ENCODE measurements around the gene LRR1.

DNA sequence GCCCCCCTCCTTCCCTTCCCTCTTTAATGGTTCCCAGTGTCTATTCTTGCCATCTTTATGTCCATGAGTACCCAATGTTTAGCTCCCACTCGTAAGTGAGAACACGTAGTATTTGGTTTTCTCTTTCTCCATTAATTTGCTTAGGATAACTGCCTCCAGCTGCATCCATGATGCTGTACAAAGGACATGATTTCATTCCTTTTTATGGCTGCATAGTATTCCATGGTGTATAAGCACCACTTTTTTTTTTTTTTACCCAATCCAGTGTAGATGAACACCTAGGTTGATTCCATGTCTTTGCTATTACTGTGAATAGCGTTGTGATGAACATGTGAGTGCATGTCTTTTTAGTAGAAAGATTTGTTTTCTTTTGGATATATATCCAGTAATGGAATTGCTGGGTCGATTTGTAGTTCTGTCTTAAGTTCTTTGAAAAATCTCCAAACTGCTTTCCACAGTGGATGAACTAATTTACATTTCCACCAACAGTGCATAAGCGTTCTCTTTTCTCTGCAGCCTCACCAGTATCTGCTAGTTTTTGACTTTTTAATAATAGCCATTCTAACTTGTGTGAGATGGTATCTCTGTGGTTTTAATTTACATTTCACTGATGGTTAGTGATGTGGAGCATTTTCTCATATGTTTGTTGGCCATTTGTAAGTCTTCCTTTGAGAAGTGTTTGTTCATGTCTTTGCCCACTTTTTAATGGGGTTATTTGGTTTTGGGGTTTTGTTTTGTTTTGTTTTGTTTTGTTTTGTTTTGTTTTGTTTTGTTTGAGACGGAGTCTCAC lies 38.6 kb upstream of the LRR1 start:
- TF ChIP-seq RAD21 (IDR thresholded peaks at IDR 0.05; ENCODE audit: low read length), result no peak
- TF ChIP-seq, protein P1, sequence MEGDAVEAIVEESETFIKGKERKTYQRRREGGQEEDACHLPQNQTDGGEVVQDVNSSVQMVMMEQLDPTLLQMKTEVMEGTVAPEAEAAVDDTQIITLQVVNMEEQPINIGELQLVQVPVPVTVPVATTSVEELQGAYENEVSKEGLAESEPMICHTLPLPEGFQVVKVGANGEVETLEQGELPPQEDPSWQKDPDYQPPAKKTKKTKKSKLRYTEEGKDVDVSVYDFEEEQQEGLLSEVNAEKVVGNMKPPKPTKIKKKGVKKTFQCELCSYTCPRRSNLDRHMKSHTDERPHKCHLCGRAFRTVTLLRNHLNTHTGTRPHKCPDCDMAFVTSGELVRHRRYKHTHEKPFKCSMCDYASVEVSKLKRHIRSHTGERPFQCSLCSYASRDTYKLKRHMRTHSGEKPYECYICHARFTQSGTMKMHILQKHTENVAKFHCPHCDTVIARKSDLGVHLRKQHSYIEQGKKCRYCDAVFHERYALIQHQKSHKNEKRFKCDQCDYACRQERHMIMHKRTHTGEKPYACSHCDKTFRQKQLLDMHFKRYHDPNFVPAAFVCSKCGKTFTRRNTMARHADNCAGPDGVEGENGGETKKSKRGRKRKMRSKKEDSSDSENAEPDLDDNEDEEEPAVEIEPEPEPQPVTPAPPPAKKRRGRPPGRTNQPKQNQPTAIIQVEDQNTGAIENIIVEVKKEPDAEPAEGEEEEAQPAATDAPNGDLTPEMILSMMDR (conservative IDR thresholded peaks at IDR 0.05; ENCODE audit: low read depth, low read length), result no peak
- no peak for TF ChIP-seq RCOR1 (IDR thresholded peaks at IDR 0.05; ENCODE audit: insufficient replicate concordance, low read length)
- TF ChIP-seq MAZ (IDR thresholded peaks at IDR 0.05; ENCODE audit: borderline replicate concordance, low read depth, low read length), result no peak
